HL-60 (cell line): ENCODE results near the gene CXorf66.

ENCODE experiments used
- DNase-seq, 2 experiments: peaks; one replicate each; pipeline ENCODE4 v3.0.0-alpha.2; 2010 to 2020; ENCODE audit warnings: low read depth in 1 of 2, low spot score in 1 of 2
- H3K27ac ChIP-seq: fragments of 250-450 bp; sonication (Bioruptor Pico); replicated peaks from 2 replicates; pipeline ENCODE4 v1.5.1; 2020; ENCODE audit warnings: mild to moderate bottlenecking, moderate library complexity
- H3K27me3 ChIP-seq: fragments of 250-450 bp; sonication (Bioruptor Pico); 2 replicates; pipeline ENCODE4 v1.5.1; 2021; ENCODE audit warnings: mild to moderate bottlenecking, moderate library complexity; ENCODE audit not compliant: insufficient read depth, poor library complexity, severe bottlenecking
- H3K4me3 ChIP-seq: replicated peaks from 2 replicates; pipeline ENCODE4 v1.5.1; 2011; ENCODE audit warnings: mild to moderate bottlenecking, control low read depth, low read length; ENCODE audit not compliant: insufficient read depth
- CTCF ChIP-seq: IDR thresholded peaks from one replicate; pipeline ENCODE4 v1.5.1; 2011; ENCODE audit warnings: low read length, control low read depth, inconsistent platforms; ENCODE audit not compliant: insufficient read depth
- GABPA ChIP-seq: IDR thresholded peaks from 2 replicates; pipeline ENCODE4 v1.6.1; 2012; ENCODE audit warnings: low read depth
- POLR2AphosphoS5 ChIP-seq: IDR thresholded peaks from 2 replicates; pipeline ENCODE4 v1.6.1; 2012; ENCODE audit warnings: low read depth
- REST ChIP-seq: IDR thresholded peaks from 2 replicates; pipeline ENCODE4 v1.6.1; 2012; ENCODE audit warnings: low read depth; ENCODE audit not compliant: insufficient replicate concordance
- SPI1 ChIP-seq: IDR thresholded peaks from 2 replicates; pipeline ENCODE4 v1.6.1; 2012; ENCODE audit warnings: low read depth, mild to moderate bottlenecking, borderline replicate concordance

Gene CXorf66

GRCh38 chrX:139932901-139933796, 32.2 kb downstream of the CXorf66 start, which contains the start of gene ATP11C:
Gene ATP11C (minus strand): TSS chrX:139933053. CDS start chrX:139932042, 1,011 bp downstream.
- H3K4me3 ChIP-seq, result peak within 1 kb of the TSS; percentile 56
- TF ChIP-seq REST (no peak), POLR2AphosphoS5 (peak; percentile 73), SPI1 (no peak), CTCF (no peak)
- H3K27me3 ChIP-seq, result no peaks in the 10 kb centered on the region
- peak; percentile 66 to 87 for DNase-seq
- H3K27ac ChIP-seq, result peak within 1 kb of the TSS; percentile 94

GRCh38 chrX:139932073-139932900, 33.0 kb downstream of the CXorf66 start:
- TF ChIP-seq SPI1 (no peak), REST (no peak), POLR2AphosphoS5 (no peak; the same call in none of the 2 replicates), GABPA (no peak), CTCF (no peak)
- no peak for DNase-seq
- Histone ChIP-seq H3K4me3 (peak overlapping the region; percentile 56), H3K27me3 (no peaks in the 10 kb centered on the region), H3K27ac (peak overlapping the region; percentile 94)

- TF ChIP-seq SPI1 (no peak), CTCF (no peak), POLR2AphosphoS5 (no peak), GABPA (no peak), REST (no peak)
These were observed 33.7 kb downstream of the CXorf66 start for GRCh38 chrX:139931646-139932072.

More at GRCh38 chrX:139931646-139932072, 33.7 kb downstream of the CXorf66 start:
- peak overlapping the region; percentile 56 for H3K4me3 ChIP-seq
- no peak for DNase-seq
- peak overlapping the region; percentile 58; the same call in 1 of the 2 replicates for H3K27ac ChIP-seq
- no peaks in the 10 kb centered on the region for H3K27me3 ChIP-seq
